Left colon (tissue), 2 donors: ENCODE results near the gene LY6G5B. TPM values are rescaled to one million over a fixed set of nuclear protein-coding genes. Genes with fewer than 3 reads are reported as not detected.

Source experiments
- ATAC-seq: fragments of 200-7000 bp; cut with Tn5 transposase; one replicate; pipeline ENCODE4 v1.9.1; 2020; ENCODE audit warnings: mild to moderate bottlenecking, moderate library complexity
- DNase-seq, 2 donors: peaks; one replicate each; pipeline ENCODE4 v3.0.0-alpha.2; 2020
- intact Hi-C, 2 donors: fragments of 100-400 bp; cut with DNase I in 1 of 2; cut with micrococcal nuclease in 1 of 2; formaldehyde crosslinking; loops; one replicate each; pipeline versions ENCODE4 v1.11.2 to v1.14.0; 2022; cut with DNase I, micrococcal nuclease
- long read RNA-seq: library from polyadenylated mRNA; unstranded; transcript quantifications from one replicate; pipeline ENCODE4 v2.0.0, GENCODE V29; 2021
- total RNA-seq, 2 donors: library from RNA; stranded (reverse); fragmentation: NEBNext Ultra II Directional; extraction: Animal tissue kit (Norgen Biotek cat#: 25700); gene quantifications; one replicate each; pipeline ENCODE4 v1.2.1, GENCODE V29; 2021
- donor health status: DM: no; HTN: no; CAD: no.
- donor health status: DM: yes; HTN: yes; CAD: no.

LY6G5B gene, protein sequence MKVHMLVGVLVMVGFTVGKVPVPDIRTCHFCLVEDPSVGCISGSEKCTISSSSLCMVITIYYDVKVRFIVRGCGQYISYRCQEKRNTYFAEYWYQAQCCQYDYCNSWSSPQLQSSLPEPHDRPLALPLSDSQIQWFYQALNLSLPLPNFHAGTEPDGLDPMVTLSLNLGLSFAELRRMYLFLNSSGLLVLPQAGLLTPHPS
- total RNA-seq, result 1 to 10 TPM; 8.7 to 9.9 TPM
- long read RNA-seq, result 0 reads

DNA sequence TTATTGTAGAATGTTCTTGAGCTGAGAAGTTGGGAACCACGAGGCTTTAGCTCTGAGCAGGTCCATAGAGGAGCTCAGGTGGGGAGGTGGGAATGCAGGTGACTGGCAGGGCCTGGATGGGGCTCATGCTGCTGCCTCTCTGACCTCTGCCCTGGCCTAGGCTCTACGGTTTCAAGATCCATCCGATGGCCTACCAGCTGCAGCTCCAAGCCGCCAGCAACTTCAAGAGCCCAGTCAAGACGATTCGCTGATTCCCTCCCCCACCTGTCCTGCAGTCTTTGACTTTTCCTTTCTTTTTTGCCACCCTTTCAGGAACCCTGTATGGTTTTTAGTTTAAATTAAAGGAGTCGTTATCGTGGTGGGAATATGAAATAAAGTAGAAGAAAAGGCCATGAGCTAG, at the start of gene LY6G5B:
Gene LY6G5B (plus strand): TSS at position 301 of the 400 bp plus-strand sequence. CDS start 975 bp downstream, outside the sequence.
- ATAC-seq, result no peak
- intact Hi-C loops, result no loop called here
- no peak for DNase-seq

DNA sequence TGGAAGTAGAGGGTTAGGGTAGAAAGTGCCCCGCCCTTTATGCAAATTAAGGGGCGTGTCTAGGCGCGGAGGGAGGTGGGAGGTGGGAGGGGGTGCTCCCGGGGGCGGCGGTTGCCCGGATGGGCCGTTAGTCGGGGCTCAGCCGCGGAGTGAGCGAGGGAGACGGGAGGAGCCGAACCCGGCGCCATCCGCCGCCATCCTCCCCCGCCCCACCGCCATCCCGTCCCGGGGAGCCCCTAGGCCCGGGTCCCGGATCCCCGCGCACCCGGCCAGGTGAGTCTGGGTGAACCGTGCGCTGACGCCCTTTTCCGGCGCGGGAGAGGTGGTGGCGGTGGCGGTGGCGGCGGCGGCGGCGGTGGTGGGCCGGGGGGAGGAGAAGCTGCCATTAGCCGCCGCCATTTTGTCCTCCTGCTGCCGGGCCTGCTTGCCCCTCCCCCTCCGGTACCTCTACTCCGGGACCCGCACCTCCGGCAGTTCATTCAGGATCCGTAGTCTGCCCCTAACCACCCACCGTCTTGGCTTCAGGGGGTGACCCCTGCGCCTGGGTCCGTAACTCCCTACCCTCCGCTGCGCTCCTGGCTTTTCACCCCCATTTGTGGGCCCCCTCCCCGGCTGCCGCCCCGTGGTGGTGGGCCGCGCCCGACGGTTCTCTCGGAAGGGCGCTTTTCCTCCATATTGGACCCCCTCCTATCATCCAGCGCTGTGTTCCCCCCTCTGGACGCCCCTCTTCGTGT, 49.0 kb upstream of the LY6G5B start, which contains the start of gene PRRC2A:
Gene PRRC2A (plus strand): TSS at position 130 of the 734 bp plus-strand sequence. CDS start 2,075 bp downstream, outside the sequence.
- DNase-seq, result peak; percentile 77 to 96
- ATAC-seq, result peak; percentile 44
- intact Hi-C loops, result no loop called here

- intact Hi-C loops, result no loop called here
- DNase-seq, result no peak
- no peak for ATAC-seq
These were observed 48.3 kb upstream of the LY6G5B start for GRCh38 chr6:31621320-31621939.

GRCh38 chr6:31621991-31622390, 47.8 kb upstream of the LY6G5B start:
- DNase-seq, result peak in 1 of 2 donors; percentile 49
- no peak for ATAC-seq
- intact Hi-C loops, result no loop called here

- intact Hi-C loops, result no loop called here
- DNase-seq (no peak), ATAC-seq (no peak)
These were observed 47.1 kb upstream of the LY6G5B start for GRCh38 chr6:31622684-31623091.

DNA sequence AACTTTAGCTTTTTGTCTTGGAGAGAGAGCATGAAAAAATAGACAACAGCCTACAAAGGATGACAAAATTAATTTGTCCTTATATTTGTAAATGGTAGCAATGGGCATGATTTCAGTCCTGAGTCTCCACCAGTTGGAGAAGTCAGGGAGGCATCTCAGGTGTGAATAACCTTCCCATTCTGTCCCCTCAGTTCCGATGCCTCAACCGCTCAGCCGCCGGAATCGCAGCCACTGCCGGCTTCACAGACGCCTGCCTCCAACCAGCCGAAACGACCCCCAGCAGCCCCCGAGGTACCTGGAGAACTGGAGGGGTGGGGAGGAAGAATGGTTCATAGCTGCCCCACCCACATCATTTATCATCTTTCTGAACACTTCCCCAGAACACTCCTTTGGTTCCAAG, 45.7 kb upstream of the LY6G5B start:
- no peak for ATAC-seq
- intact Hi-C loops, result no loop called here
- DNase-seq, result no peak

- ATAC-seq (no peak), DNase-seq (no peak)
- intact Hi-C loops, result no loop called here
These were observed 42.8 kb upstream of the LY6G5B start for GRCh38 chr6:31626952-31627351.

- ATAC-seq, result no peak
- intact Hi-C loops, result no loop called here
These were observed 42.0 kb upstream of the LY6G5B start for GRCh38 chr6:31627690-31628287.

GRCh38 chr6:31629014-31629413, 40.8 kb upstream of the LY6G5B start:
- ATAC-seq (no peak), DNase-seq (no peak)
- intact Hi-C loops, result no loop called here

More at GRCh38 chr6:31627690-31628287, 42.0 kb upstream of the LY6G5B start:
- DNase-seq, result no peak

DNA sequence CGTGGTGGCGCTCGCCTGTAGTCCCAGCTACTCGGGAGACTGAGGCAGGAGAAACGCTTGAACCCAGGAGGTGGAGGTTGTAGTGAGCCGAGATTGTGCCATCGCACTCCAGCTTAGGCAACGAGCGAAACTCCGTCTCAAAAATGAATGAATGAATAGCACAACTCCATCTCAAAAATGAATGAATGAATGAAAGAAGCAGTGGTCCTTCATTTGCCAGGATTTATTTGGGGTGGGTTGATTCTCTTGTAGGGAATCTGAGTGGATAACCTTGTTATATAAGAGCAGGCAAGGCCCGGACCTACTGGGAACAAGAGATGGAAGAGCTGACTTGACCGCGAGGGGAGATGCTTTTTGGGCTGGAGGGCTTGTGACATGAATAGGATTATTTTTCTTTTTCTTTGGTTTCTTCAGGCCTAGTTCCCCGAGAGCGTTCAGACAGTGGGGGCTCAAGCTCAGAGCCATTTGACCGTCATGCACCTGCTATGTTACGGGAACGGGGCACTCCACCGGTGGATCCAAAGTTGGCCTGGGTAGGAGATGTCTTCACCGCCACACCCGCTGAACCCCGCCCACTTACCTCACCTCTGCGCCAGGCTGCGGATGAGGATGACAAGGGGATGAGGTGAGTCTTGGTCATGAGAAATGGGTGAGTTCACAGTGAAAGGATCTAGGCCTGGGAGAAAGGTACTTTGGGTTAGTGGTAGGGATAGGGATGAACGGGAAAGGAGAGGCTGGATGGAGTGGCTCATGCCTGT, 39.4 kb upstream of the LY6G5B start:
- intact Hi-C loops, result no loop called here
- ATAC-seq, result peak; percentile 11
- DNase-seq, result no peak

DNA sequence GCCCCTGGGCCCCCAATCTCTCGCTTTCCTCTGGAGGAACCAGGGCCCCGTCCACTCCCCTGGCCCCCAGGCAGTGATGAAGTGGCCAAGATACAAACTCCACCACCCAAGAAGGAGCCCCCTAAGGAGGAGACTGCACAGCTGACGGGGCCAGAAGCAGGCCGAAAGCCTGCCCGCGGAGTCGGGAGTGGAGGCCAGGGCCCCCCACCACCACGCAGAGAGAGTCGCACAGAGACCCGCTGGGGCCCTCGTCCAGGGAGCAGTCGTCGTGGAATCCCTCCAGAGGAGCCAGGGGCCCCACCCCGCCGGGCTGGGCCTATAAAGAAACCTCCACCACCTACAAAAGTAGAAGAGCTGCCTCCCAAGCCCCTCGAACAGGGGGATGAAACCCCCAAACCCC, 38.6 kb upstream of the LY6G5B start:
- intact Hi-C loops, result no loop called here
- DNase-seq, result no peak
- ATAC-seq, result peak; percentile 11

DNA sequence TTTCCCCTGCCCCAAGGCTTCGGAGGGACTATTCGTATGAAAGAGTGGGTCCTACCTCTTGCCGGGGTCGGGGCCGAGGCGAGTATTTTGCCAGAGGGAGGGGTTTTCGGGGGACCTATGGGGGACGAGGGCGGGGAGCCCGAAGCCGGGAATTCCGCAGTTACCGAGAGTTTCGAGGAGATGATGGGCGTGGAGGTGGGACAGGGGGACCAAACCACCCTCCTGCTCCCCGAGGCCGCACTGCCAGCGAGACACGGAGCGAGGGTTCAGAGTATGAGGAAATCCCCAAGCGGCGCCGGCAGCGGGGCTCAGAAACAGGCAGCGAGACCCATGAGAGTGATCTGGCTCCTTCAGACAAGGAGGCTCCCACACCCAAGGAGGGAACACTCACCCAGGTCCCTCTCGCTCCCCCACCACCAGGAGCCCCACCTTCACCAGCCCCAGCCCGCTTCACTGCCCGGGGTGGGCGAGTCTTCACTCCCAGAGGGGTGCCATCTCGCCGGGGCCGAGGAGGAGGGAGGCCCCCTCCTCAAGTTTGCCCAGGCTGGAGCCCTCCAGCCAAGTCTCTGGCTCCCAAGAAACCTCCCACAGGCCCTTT, 38.0 kb upstream of the LY6G5B start:
- intact Hi-C loops, result no loop called here

GRCh38 chr6:31632279-31632946, 37.4 kb upstream of the LY6G5B start:
- ATAC-seq (peak; percentile 5), DNase-seq (no peak)
- intact Hi-C loops, result no loop called here

More for the DNA sequence above, 38.0 kb upstream of the LY6G5B start:
- ATAC-seq (peak; percentile 11), DNase-seq (no peak)

GRCh38 chr6:31633447-31633846, 36.3 kb upstream of the LY6G5B start:
- ATAC-seq, result no peak
- DNase-seq, result no peak
- intact Hi-C loops, result no loop called here

DNA sequence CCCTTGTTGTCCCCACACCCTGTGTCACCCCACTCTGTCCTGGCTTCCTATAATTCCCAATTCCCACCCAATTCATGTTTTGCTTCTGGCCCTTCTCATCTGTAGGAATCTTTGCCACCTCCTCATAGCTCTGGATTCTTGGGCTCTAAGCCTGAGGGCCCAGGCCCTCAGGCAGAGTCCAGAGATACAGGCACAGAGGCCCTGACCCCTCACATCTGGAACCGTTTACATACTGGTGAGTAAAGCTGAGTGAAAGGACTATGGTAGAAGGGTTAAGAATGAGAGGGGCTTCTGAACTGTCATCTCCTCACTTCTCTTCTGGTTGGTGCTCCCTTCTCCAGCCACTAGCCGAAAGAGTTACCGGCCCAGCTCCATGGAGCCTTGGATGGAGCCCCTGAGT, 35.6 kb upstream of the LY6G5B start:
- intact Hi-C loops, result no loop called here
- DNase-seq, result no peak
- ATAC-seq, result no peak

DNA sequence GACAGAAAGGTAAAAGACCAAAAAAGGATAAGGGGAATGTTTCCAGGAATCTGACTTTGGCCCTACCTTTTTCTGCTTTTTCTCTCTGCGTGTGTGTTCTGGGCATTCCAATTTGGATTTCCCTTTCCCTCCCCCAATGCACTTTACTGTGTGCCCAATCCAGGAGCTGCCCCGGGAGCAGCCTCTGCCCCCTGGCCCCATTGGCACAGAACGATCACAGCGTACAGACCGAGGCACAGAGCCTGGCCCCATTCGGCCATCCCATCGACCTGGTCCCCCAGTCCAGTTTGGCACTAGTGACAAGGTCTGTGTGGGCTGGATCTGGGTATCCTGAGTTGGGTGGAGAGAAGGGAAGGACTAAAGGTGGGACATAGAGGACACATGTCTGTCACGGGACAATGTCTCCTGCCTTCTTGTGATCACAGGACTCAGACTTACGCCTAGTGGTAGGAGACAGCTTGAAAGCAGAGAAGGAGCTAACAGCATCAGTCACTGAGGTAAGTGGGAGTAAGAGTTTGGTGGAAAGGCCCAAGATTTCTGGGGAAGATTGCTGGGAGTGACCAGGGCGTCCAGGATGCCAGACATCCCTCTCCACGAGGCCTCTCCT, 34.7 kb upstream of the LY6G5B start:
- no peak for DNase-seq
- intact Hi-C loops, result no loop called here
- no peak for ATAC-seq

GRCh38 chr6:31636698-31637596, 32.8 kb upstream of the LY6G5B start:
- intact Hi-C loops, result no loop called here
- DNase-seq, result no peak

More at GRCh38 chr6:31636698-31637596, 32.8 kb upstream of the LY6G5B start:
- no peak for ATAC-seq
